Heart left ventricle (tissue), 16 donors: Measurements from ENCODE around the gene CTDSPL2. TPM values are rescaled to one million over a fixed set of nuclear protein-coding genes. Genes with fewer than 3 reads are reported as not detected.
"Not testable (repeated sequence)": the region's sequence is repeated elsewhere in the genome, so short reads cannot be mapped to it uniquely, and the experiment has no call there.

Source experiments
- ATAC-seq, 4 donors: fragments of 200-7000 bp; cut with Tn5 transposase; one replicate each; pipeline ENCODE4 v1.9.1; 2020 to 2022; ENCODE audit warnings: moderate library complexity in 4 of 4, mild to moderate bottlenecking in 3 of 4, moderate number of reproducible peaks in 1 of 4
- DNase-seq, 5 donors: peaks; one replicate each; pipeline ENCODE4 v3.0.0-alpha.2; 2020
- H3K27ac ChIP-seq, 12 donors: fragments of 200-600 bp; sonication (generic) in 4 of 12; one replicate each; pipeline versions ENCODE4 v1.5.0 to v1.8.0; 2016 to 2022; ENCODE audit warnings: mild to moderate bottlenecking in 2 of 12
- H3K27me3 ChIP-seq, 9 donors: fragments of 200-600 bp; sonication (generic) in 2 of 9; one replicate each; pipeline versions ENCODE4 v1.5.1 to v1.8.0; 2016 to 2022; ENCODE audit warnings: mild to moderate bottlenecking in 3 of 9
- H3K36me3 ChIP-seq, 9 donors: fragments of 200-600 bp; sonication (generic) in 2 of 9; one replicate each; pipeline versions ENCODE4 v1.5.0 to v1.8.0; 2018 to 2022; ENCODE audit warnings: mild to moderate bottlenecking in 2 of 9
- H3K4me1 ChIP-seq, 12 donors: fragments of 200-600 bp; sonication (generic) in 4 of 12; one replicate each; pipeline versions ENCODE4 v1.5.0 to v1.8.0; 2016 to 2022; ENCODE audit warnings: mild to moderate bottlenecking in 3 of 12
- H3K4me3 ChIP-seq, 12 donors: fragments of 200-600 bp; sonication (generic) in 4 of 12; one replicate each; pipeline versions ENCODE4 v1.5.0 to v1.8.0; 2017 to 2022; ENCODE audit warnings: mild to moderate bottlenecking in 9 of 12, moderate library complexity in 4 of 12
- H3K9me3 ChIP-seq, 12 donors: fragments of 200-600 bp; sonication (generic) in 4 of 12; one replicate each; pipeline versions ENCODE4 v1.5.0 to v1.8.0; 2016 to 2022; ENCODE audit warnings: mild to moderate bottlenecking in 1 of 12
- CTCF ChIP-seq, 12 donors: fragments of 200-600 bp; sonication (generic) in 4 of 12; IDR thresholded peaks; one replicate each; pipeline versions ENCODE4 v1.5.0 to v1.8.0; 2018 to 2022; ENCODE audit warnings: antibody characterized with exemption in 12 of 12, mild to moderate bottlenecking in 5 of 12
- POLR2A ChIP-seq, 2 donors: fragments of 450-650 bp; IDR thresholded peaks; one replicate each; pipeline ENCODE4 v1.6.1; 2017; ENCODE audit warnings: antibody characterized with exemption in 2 of 2, mild to moderate bottlenecking in 2 of 2, moderate library complexity in 2 of 2
- WGBS, 4 donors: extraction: QIAGEN DNeasy Blood & Tissue Kit in 2 of 4; methylation state at CpG; one replicate each; pipeline versions ENCODE4 v1.1.5 to v1.1.7; 2013 to 2018; 5-methylcytosine and 5-hydroxymethylcytosine counted together
- intact Hi-C, 10 donors: fragments of 100-400 bp; cut with DNase I; formaldehyde crosslinking; loops; one replicate each; pipeline versions ENCODE4 v1.11.1 to v1.14.2; 2022
- polyA plus RNA-seq, 2 donors: library from polyadenylated mRNA; stranded (reverse); fragments of 200-250 nt; gene quantifications; one replicate each; pipeline ENCODE4 v1.2.3, GENCODE V29; 2013
- total RNA-seq, 9 donors: library from RNA; depleted of rRNA in 2 of 9; stranded (reverse); fragments of >200 nt in 2 of 9; fragmentation: NEBNext Ultra II Directional in 3 of 9; extraction: Animal tissue kit (Norgen Biotek cat#: 25700) in 3 of 9; gene quantifications; one replicate each; pipeline versions ENCODE4 v1.1.0 to v1.2.4, GENCODE V29; 2016 to 2023
- donor health status: ischemic (EF 13 %, LVEDD 7.1; RV severe dilation, severe dysfunction).
- donor health status: healthy with polysubstance abuse.
- donor health status: DM: no; HTN: yes; CAD: no.
- donor health status: DM: no; HTN: no; CAD: no.
- donor health status: ischemic (EF 25% LVEDD 6.9; RV normal size, moderate dysfunction).
- donor health status: ischemic (EF 25% LVEDD 5.7; RV mildly dilated, moderate dysfunction).
- donor health status: healthy.
- donor health status: DM: yes; HTN: yes; CAD: no.
- donor health status: ischemic (EF 35%, LVEDD 5.7; RV mildly dilated, moderate dysfunction).
- donor health status: nonischemic (EF 11% LVEDD 7.7; RV severe dilation, severe dysfunction).
- donor health status: DM: yes; HTN: yes; CAD: no.
- donor health status: PGD.
- donor health status: ischemic (EF 29% LVEDD 5.4; RV normal size, mild dysfunction).
- donor health status: nonischemic (EF 23%, LVEDD 6.1; RV moderate dilation, normal function).

Gene CTDSPL2
- total and polyA plus RNA-seq, 11 donors: 3.0 to 27.6 (median 18.3) TPM

- no peak for TF ChIP-seq POLR2A (IDR thresholded peaks at IDR 0.05)
- no peak for TF ChIP-seq CTCF (IDR thresholded peaks at IDR 0.05)
- no peak overlapping the region for H3K4me3 ChIP-seq
- peaks cover 0 to 14% (median 0%) of the 10 kb centered on the region in 12 donors for H3K9me3 ChIP-seq
- 60 to 74% (median 66%) methylated on average over 5 of the region's 5 CpGs for WGBS, 4 donors
- no peaks in the 10 kb centered on the region for H3K36me3 ChIP-seq
- H3K27me3 ChIP-seq: no peaks in the 10 kb centered on the region
- no peak overlapping the region for H3K27ac ChIP-seq
- ATAC-seq (peak in 2 of 4 donors; percentile 16 to 18), DNase-seq (no peak)
- peaks cover 0 to 39% (median 13%) of the 10 kb centered on the region in 12 donors for H3K4me1 ChIP-seq
- intact Hi-C loops: no loop called here
Measured at GRCh38 chr15:44441095-44441501, 13.7 kb downstream of the CTDSPL2 start.

- 96 to 100% (median 97%) methylated on average over 3 of the region's 3 CpGs for WGBS, 4 donors
- peaks cover 0 to 14% (median 0%) of the 10 kb centered on the region in 12 donors for H3K9me3 ChIP-seq
- H3K27ac ChIP-seq: no peak overlapping the region
- no peak overlapping the region for H3K4me3 ChIP-seq
- DNase-seq: no peak
- H3K36me3 ChIP-seq: no peaks in the 10 kb centered on the region
- no peak for ATAC-seq
- no peak for TF ChIP-seq CTCF (IDR thresholded peaks at IDR 0.05)
- no peak for TF ChIP-seq POLR2A (IDR thresholded peaks at IDR 0.05)
- intact Hi-C loops: no loop called here
- no peaks in the 10 kb centered on the region for H3K27me3 ChIP-seq
- peaks cover 0 to 25% (median 11%) of the 10 kb centered on the region in 12 donors for H3K4me1 ChIP-seq
Measured at GRCh38 chr15:44443515-44443914, 16.1 kb downstream of the CTDSPL2 start.

- H3K4me1 ChIP-seq: peaks cover 0 to 11% (median 0%) of the 10 kb centered on the region in 12 donors
- no peak overlapping the region for H3K27ac ChIP-seq
- peak in 1 of 4 donors; percentile 33 for ATAC-seq
- WGBS, 4 donors: 91 to 96% (median 94%) methylated on average over 8 to 11 of the region's 11 CpGs
- DNase-seq: no peak
- peaks cover 0 to 11% (median 0%) of the 10 kb centered on the region in 12 donors for H3K9me3 ChIP-seq
- intact Hi-C loops: no loop called here
- TF ChIP-seq POLR2A (IDR thresholded peaks at IDR 0.05) (no peak), CTCF (IDR thresholded peaks at IDR 0.05) (no peak)
- no peaks in the 10 kb centered on the region for H3K36me3 ChIP-seq
- no peaks in the 10 kb centered on the region for H3K27me3 ChIP-seq
- no peak overlapping the region for H3K4me3 ChIP-seq
Measured at GRCh38 chr15:44447772-44448376, 20.4 kb downstream of the CTDSPL2 start.

GRCh38 chr15:44450172-44450571 lies 22.7 kb downstream of the CTDSPL2 start:
- Histone ChIP-seq H3K4me3 (no peak overlapping the region), H3K36me3 (no peaks in the 10 kb centered on the region), H3K27me3 (no peaks in the 10 kb centered on the region), H3K4me1 (peaks cover 0 to 11% (median 0%) of the 10 kb centered on the region in 12 donors), H3K27ac (no peak overlapping the region), H3K9me3 (peaks cover 0 to 9% (median 0%) of the 10 kb centered on the region in 12 donors)
- intact Hi-C loops: no loop called here
- DNase-seq (no peak), ATAC-seq (no peak)
- WGBS, 4 donors: 56 to 74% (median 72%) methylated on average over 1 of the region's 1 CpG
- TF ChIP-seq CTCF (IDR thresholded peaks at IDR 0.05) (no peak), POLR2A (IDR thresholded peaks at IDR 0.05) (no peak)

GRCh38 chr15:44453578-44454283 lies 26.3 kb downstream of the CTDSPL2 start:
- H3K9me3 ChIP-seq, intact Hi-C loops, H3K27ac ChIP-seq, H3K27me3 ChIP-seq, H3K4me3 ChIP-seq, H3K36me3 ChIP-seq, DNase-seq, ATAC-seq: not testable (repeated sequence)
- H3K4me1 ChIP-seq: peaks cover 0 to 11% (median 1%) of the 10 kb centered on the region in 12 donors
- WGBS, 4 donors: 92 to 98% (median 95%) methylated on average over 6 of the region's 6 CpGs
